ENCODE results near the gene IGF2BP3. TPM values are rescaled to one million over a fixed set of nuclear protein-coding genes. Genes with fewer than 3 reads are reported as not detected.

IGF2BP3 gene
- total RNA-seq, 1 experiment from 2014 or later, result 63.3 TPM

DNA sequence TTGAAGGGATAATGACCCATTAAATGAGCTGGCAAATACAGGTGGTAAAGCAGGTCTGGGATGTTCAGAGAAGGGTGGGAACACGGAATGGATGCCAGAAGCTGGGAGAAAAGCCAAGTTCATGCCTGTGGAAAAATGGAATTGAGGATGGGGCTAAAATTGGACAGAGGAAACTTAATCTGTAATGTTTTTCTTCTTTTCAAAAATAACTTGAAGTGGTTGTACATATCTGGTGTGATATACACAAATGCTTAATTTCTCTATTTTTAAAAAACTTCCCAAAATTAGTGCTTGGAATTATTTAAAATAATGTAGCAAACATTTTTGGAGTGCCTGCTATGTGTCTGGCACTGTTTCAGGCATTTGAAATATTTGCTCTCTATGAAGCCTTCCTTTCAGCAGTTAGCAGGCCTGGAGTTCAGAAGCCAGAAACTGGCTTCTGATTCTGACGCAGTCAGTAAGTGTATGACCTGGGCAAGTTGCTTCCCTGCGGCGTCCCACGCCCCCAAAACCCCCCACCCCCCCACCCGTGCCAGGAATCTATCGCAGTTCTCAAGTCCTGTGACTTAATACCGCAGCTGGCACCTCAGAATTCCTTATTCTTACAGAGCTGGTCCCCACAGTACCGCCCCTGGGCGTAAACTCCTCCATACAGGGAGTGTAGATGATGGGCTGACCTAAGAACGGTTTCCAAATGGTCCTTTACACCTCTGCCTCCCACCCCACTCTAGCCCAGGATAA lies 172.0 kb downstream of the IGF2BP3 start:
- DNase-seq (ENCODE audit: low read depth), result peak; percentile 45

DNA sequence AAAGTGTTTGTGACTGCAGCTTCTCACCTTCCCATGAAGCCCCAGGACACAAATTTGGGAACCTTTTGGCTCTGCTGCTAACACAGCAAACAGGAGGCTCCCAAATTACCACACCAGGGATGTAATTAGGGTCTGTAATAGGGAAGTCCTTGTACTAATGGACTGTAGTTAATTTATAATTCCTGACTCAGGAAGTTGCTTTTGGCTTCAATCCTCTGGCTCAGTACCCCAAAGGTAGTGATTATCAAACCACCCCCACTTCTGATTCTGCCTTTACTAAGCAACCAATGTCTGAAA lies 174.9 kb downstream of the IGF2BP3 start:
- DNase-seq (ENCODE audit: low read depth), result no peak

DNA sequence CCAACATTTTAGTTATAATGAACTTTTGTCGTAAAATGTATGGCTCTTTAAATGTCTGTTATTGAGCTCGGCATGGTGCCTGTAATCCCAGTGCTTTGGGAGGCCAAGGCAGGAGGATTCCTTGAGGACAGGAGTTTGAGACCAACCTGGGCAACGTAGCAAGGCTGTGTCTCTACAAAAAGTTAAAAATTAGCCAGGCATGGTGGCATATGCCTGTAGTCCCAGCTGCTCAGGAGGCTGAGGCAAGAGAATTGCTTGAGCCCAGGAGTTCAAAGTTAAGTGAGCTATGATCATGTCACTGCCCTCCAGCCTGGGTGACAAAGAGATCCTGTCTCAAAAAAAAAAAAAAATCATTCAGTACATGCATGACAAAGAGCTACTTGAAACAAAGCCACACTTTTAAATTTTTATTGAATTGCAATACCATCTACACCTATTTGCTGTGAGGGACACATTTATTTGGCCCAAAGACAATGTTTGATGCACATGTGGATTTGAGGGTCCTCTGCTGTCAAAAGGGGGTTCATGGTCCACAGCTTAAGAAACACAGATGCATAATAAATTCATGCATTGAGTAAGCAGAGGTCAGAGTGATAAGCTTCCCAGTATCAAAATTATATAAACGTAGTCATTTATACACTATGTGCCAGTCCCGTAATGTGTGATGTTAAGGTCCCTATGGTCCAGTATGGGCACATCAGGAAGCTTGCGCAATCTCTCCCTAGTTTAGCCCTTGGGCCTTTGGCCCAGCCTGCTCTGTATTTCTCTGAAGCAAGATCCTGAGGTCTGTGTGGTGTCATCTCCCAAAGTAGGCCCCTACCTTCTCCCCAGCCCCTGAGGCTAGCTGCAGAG lies 175.5 kb downstream of the IGF2BP3 start:
- no peak for DNase-seq (ENCODE audit: low read depth)

DNA sequence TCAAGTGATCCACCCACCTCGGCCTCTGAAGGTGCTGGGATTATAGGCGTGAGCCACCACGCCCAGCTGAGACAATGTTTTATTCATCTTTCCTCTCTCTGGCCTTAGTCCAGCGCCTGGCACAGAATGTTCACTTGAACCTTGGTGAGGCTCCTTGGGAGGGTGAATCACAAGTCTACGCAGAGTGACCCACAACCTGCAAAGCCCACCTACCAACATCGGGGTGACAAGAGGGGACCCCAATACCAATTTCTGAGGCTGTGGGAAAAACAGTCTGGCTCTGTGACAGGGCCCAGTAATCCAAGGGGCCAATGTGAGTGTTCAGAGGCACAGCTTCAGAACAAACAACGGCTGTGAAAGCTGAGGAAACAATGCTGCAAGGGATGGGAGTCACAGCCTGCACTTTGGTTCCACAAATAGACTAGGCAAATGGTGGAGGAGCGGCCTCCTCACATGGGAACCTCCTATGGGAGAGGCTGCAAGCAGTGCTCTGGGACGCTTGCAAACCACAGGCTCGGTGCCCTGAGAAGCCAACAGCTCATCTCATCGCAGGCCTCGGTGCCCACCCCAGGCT lies 176.7 kb downstream of the IGF2BP3 start:
- DNase-seq (ENCODE audit: low read depth), result no peak

DNA sequence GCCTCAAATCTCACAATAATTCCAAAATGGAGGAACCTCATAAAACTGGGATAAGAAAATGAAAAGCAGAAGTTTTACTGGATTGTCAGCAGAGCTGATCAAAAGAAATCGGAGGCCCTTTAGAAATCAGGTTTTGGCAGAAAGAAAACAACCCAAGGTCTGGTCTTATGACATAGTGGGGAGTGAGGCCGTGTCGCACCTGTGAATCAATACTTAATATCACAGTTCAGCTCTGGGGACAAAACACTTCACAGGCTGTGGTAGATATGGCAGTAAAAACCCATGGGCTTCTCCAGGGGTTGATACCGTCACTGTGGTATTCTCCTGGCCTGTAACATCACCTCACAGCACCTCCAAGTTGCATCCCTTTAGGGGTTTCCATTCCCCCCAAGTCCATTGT lies 177.7 kb downstream of the IGF2BP3 start:
- DNase-seq (ENCODE audit: low read depth), result no peak

DNA sequence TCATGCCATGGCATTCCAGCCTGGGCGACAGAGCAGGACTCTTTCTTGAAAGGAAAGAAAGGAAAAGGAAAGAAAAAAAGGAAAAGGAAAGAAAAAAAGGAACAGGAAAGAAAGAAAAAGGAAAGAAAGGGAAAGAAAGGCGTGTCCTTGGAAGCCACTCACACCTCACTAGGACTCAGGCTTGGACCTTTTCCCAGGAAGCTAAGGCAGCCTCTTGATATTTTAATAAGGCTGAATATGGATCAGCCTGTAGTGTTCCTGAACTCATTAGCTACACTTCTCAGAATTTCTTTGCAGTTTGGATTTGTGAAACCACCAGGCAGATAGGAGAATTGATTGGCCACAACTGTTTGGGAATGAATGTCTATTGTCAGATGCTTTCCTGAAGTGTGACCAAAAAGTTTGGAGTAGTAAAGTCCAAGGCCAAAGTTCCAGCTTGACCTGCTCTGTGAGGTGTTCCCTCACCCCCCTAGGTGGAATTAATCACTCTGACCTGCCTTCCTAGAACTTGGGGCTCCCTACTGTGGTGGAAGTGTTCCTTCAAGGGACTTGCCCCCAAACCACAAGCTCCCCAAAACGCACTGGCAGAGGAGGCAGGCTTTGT lies 178.2 kb downstream of the IGF2BP3 start:
- no peak for DNase-seq (ENCODE audit: low read depth)

DNA sequence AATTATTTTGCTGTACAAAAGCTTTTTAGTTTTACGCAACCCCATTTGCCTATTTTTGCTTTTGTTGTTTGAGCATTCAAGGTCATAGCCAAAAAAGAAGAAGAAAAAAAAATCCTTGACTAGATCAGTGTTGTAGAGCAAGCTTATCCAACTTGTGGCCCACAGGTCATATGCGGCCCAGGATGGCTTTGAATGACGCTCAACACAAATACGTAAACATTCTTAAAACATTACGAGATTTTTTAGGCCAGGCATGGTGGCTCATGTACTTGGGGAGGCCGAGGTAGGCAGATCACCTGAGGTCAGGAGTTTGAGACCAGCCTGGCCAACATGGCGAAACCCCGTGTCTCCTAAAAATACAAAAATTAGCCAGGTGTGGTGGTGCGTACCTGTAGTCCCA lies 179.3 kb downstream of the IGF2BP3 start:
- no peak for DNase-seq (ENCODE audit: low read depth)

DNA sequence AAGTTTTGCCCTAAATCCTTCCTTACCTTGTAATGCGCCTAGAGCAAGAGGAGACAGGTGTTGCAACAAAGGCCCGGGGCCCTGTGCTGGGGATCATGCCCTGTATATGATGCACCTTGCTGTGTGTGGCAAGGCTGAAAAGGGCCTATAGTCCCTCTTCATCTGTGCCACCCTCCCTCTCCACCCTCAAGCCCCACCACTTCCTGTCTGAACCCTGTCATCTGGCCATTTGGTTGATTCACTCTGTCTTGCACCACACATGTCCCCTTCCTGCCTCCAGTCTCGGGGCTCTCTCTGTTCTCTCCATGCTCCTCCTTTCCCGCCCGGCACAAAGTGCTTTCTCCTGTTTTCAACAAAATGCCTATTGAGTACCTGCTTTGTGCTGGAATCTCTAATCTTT lies 182.7 kb downstream of the IGF2BP3 start:
- DNase-seq (ENCODE audit: low read depth), result no peak

DNA sequence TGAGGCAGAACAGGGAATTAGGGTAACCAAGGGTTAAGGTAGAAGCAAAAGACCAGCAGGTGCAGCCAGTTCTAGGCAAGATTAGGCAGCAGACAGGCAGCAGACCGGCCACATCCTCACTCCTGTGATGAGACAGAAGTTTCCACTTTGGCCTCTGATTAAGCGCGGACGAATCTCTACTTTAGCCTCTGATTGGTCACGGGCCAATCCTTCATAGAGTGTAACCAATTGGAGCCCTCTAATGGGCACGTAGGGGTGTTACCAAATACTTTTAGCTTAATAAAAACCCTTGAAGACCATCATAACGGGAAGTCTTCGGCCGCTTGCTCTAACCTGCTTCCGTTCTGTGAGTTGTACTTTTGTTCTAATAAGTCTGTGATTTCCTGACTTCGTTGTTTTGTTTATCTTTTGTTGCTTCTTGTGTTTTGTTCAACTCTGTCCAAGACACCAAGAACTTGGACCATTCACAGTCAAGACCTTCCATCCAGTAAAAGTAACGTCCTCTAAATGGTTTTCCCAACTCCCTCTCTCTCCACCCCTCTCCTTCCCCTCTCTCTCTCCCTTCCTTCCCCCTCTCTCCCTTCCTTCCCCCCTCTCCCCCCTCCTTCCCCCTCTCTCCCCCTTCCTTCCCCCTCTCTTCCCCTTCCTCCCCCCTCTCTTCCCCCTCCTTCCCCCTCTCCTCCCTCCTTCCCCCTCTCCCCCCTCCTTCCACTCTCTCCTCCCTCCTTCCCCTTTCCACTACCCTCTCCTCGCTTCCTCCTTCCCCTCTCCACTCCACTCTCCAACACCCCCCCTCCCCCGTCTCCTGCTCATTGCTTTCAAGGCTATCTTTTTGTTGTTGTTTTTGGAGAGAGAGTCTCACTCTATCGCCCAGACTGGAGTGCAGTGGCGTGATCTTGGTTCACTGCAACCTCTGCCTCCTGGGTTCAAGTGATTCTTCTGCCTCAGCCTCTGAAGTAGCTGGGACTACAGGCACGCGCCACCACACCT lies 184.3 kb downstream of the IGF2BP3 start:
- DNase-seq (ENCODE audit: low read depth), result no peak

DNA sequence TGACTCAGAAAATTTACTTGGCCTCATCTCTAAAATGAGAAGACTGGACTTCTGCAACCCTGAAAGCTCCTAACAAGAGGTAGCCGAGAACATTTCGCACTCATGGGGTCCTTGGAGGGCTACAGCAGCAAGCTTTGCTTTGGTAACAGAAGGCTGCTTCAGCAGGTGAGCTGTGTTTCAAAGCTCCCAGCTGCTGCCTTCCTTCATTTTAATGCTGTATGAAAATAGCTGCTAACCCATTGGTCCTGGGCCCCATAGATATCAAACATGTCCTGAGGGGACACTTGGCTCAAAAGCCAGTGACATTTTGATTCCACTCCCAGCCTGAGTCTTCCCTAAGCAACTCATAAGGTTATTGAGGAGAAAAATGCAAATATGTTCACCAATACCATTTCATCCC lies 185.4 kb downstream of the IGF2BP3 start:
- DNase-seq (ENCODE audit: low read depth), result no peak

DNA sequence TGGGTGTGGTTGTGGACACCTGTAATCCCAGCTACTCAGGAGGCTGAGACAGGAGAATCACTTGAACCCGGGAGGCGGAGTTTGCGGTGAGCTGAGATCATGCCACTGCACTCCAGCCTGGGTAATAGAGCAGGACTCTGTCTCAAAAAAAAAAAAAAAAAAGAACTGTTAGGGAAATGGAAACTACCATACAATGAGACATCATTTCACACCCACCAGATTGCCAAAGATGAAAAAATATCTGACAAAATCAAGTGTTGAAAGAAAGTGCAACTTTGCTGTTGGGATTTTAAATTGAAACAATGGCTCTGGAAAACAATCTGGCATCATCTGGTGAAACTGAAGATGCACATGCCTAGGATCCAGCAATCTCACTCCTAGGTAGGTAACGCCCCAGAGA lies 187.2 kb downstream of the IGF2BP3 start:
- no peak for DNase-seq (ENCODE audit: low read depth)

DNA sequence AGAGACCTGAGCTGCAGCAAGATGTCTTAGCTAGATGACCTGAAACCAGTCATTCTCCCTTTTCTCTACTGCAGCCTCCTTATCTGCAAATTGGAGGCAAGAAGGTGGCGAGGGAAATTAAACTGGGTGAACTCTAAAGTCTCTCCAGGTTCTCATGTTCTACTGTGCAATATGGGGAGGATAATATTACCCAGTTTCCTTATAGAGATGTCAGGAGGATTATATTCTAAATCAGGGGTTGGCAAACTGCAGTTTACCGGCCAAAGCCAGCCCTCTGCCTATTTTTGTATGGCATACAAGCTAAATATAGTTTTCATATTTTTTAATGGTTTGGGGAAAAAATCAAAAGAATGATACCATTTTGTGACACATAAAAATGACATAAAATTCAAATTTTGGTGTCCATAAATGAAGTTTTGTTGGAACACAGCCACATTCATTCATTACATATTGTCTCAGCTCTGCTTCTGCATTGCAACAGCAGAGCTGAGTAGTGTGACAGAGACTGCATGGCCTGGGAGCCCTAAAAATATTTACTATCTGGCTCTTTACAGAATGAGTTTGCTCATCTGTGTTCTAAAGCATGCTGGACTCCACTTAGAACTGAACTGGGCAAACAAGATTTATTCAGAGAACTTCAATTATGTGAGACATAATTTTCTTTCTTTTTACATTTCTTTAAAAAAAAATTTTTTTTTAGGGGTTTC lies 190.3 kb downstream of the IGF2BP3 start:
- DNase-seq (ENCODE audit: low read depth), result no peak

DNA sequence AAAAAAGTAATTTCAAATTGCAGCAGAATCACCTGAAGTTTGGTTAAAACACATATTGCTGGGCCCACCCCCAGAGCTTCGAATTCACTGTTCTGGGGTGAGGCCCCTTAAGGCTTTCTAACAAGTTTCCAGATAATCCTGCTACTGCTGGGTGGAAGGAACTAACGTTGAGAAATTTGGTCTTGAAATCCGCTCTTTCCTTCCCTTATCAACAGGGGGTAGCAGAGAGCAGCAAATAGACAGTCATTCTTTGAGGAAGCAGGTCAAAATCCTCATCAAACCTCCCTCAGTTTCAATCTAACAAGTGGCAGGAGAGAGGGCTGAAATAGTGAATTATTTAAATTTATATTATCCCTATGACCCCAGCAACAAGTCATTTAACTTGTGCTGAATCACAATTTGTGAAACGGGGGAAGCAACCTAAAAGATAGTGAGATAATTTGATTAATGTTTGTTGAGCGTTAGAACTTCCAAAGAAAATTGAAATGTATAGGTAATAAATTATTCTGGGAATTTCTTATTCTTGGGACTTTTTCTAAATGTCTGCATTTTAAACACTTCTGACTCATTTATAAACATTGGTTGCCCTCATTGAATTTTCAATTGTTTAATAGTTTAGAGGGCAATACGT lies 192.8 kb downstream of the IGF2BP3 start:
- peak; percentile 76 for DNase-seq (ENCODE audit: low read depth)

DNA sequence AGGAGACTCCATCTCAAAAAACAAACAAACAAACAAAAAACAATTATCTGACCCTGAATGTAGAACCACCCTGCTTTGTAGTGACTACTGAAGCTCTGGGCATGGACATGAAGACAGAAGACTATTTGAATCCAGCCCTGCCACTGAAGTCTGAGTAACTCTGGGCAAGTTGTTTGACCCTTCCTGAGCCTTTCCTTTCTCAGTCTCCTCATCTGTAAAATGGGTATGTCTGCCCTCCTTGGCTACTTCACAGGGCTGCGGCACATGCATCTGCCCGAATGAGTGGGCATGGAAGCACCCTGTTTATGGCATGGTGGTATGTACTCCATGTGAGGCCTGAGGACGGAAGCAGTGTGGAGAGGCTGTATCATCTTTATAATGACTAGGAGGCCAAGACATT lies 193.3 kb downstream of the IGF2BP3 start:
- DNase-seq (ENCODE audit: low read depth), result no peak

DNA sequence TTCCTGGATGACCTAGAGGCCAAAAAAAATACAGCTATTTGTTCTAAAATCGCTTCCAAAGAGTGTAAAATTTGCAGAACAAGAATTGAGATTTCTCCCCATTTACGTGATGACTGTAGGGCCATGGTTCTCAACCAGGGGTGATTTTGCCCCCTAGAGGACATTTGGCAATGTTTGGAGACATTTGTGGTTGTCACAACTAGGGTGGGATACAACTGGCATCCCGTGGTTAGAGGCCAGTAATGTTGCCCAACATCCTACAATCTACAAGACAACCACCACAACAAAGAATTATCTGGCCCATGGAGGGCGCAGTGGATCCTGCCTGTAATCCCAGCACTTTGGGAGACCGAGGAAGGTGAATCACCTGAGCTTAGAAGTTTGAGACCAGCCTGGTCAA lies 193.9 kb downstream of the IGF2BP3 start:
- peak; percentile 36 for DNase-seq (ENCODE audit: low read depth)

DNA sequence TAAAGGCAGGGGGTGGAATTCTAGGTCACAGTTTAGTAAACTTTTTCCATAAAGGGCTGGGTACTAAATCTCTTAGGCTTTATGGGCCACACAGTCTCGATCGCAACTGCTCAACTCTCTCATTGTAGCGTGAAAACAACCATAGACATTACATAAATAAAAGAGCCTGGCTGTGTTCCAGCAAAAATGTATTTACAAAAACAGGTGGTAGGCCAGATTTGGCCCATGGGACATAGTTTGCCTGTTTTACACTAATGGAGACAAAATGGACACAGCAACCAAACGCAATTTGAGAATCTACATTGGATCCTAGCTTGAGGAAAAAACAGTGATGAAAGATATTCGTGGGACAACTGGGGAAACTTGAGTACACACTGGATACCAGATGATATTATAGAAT lies 194.4 kb downstream of the IGF2BP3 start:
- no peak for DNase-seq (ENCODE audit: low read depth)

DNA sequence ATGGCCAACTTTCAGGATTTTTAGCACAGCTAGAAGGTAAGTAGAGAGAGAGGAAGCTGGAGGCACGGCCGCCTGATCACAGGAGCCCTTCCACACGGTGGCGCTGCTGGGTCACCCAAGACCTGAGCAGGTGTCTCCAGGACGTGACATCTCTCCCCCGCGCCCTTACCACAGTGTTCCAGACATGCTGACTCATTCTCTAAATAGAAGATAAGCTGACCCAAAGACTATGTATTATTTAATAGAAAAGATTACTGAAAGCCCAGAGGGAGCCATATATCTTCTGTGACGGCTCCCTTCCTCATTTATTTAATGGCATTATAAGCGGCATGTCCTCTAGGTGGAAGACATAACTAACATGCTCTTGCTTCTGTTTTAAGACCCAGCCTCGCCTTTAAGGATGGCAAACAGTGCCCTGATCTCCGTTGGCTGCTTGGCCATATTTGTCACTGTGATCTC lies 197.1 kb downstream of the IGF2BP3 start:
- DNase-seq (ENCODE audit: low read depth), result peak; percentile 95

DNA sequence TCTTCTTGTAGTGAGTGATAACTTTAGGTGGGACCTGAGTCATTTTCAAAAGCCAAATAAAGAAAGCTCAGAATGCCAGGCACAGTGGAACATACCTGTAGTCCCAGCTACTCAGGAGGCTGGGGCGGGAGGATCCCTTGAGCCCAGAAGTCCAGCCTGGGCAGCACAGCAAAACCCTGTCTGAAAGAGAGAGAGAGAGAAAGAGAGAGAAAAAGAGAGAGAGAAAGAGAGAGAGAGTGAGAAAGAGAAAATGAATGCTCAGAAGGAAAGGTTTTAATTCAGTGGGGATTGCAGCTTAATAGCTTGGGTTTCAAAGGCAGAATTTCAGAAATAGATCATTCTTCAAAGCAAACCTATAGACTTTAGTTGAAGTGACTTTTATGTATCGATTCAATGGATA lies 198.0 kb downstream of the IGF2BP3 start:
- no peak for DNase-seq (ENCODE audit: low read depth)

DNA sequence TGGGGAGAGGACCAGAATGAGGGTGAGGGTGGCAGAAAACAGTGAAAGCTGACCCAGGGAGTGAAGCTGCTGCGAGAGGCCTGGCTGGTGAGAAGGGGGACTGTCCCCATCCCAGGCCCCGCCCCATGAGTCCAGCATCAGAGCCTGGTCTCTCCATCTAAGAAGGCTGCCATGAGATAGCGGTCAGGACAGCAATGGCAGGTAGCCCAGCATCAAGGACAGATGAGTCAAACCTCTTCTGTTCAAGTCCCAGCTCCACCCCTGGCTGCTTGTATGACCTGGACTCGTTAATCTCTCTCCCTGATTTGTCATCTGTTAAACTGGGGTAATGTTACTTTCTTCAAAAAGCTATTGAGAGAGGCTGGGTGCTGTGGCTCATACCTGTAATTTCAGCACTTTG lies 201.5 kb downstream of the IGF2BP3 start:
- no peak for DNase-seq (ENCODE audit: low read depth)

DNA sequence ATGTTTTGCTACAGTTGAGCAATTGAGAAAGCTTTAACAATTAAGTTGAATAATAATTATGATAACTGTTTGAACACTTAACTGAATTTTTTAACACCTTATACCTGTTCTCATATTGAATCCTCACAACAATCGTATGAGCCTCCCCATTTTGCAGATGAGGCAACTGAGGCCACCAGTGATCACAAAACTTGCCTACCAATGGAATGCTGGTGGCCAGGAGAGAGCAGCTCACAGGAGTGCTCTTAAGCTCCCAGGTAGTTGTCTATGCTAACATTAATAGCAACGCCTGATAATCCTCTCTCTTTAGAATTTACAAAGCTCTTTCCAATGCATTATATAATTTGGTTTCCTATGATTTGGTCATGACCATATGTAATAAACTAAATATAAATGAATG lies 202.1 kb downstream of the IGF2BP3 start:
- no peak for DNase-seq (ENCODE audit: low read depth)

Data from LHCN-M2 (cell line).